Activated B cell treated with CpG ODN at 0.5 μM for 24 hours (primary cell): ENCODE results near the gene CSGALNACT2. TPM values are rescaled to one million over a fixed set of nuclear protein-coding genes. Genes with fewer than 3 reads are reported as not detected.

Experiments used
- ATAC-seq: fragments of 200-7000 bp; cut with Tn5 transposase; one replicate; pipeline ENCODE4 v1.10.0; 2021; ENCODE audit warnings: low read depth, mild to moderate bottlenecking, moderate library complexity
- CTCF ChIA-PET: fragments of 350-600 bp; sonication (Branson Sonifier 250); formaldehyde crosslinking; loops from one replicate; lab custom pipeline; 2021; ENCODE audit warnings: antibody characterized with exemption; lab: Charles Lee
- POLR2A ChIA-PET: fragments of 350-600 bp; sonication (Branson Sonifier 250); formaldehyde crosslinking; loops from one replicate; lab custom pipeline; 2021; ENCODE audit warnings: antibody characterized with exemption; lab: Charles Lee
- DNase-seq: peaks from one replicate; pipeline ENCODE4 v3.0.0; 2022
- H3K27ac Mint-ChIP-seq: one replicate; pipeline ENCODE4 v1.8.0; 2020; ENCODE audit warnings: mixed read lengths
- H3K27me3 Mint-ChIP-seq: one replicate; pipeline ENCODE4 v1.8.0; 2021; ENCODE audit warnings: mixed read lengths
- H3K36me3 Mint-ChIP-seq: one replicate; pipeline ENCODE4 v1.8.0; 2021; ENCODE audit warnings: low read depth, mixed read lengths
- H3K4me1 Mint-ChIP-seq: one replicate; pipeline ENCODE4 v1.8.0; 2021; ENCODE audit warnings: mixed read lengths
- H3K4me3 Mint-ChIP-seq: one replicate; pipeline ENCODE4 v1.8.0; 2020; ENCODE audit warnings: mild to moderate bottlenecking, mixed read lengths
- H3K9me3 Mint-ChIP-seq: one replicate; pipeline ENCODE4 v1.8.0; 2020; ENCODE audit warnings: mixed read lengths
- intact Hi-C: fragments of 100-400 bp; cut with micrococcal nuclease; formaldehyde crosslinking; loops from one replicate; pipeline ENCODE4 v1.15.1; 2024
- total RNA-seq: library from RNA; stranded (reverse); gene quantifications from 2 replicates; pipeline ENCODE4 v1.2.3, GENCODE V29; 2022
- TF ChIP-seq, protein P1 (sequence below): fragments of 200-600 bp; IDR thresholded peaks from one replicate; pipeline ENCODE4 v1.8.0; 2022; ENCODE audit warnings: antibody characterized with exemption, mild to moderate bottlenecking

CSGALNACT2 gene
- total RNA-seq, 1 donor from 2014 or later: 17.4 TPM

DNA sequence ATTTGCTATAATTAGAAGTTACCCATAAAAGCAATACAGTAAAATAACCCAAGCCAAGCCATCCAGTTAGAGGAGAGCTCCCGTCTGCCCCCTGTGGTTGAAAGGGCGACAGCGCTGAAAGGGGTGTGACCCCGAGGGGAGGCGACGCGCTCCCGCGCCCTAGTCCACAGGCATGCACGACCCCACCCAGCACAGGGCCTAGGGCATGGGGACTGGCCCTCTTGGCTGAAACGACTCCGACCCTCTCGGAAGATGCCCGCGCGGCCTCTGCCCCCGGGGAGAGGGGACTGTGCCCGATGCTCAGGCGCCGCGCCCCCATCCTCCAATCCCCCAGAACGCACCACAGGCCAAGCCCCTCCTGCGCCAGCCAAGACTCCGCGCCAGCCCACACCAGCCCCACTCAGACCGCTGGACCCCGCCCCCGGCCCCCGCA is 64.0 kb downstream of the CSGALNACT2 start:
- Mint-ChIP-seq H3K36me3 (no peaks in the 10 kb centered on the region), H3K27me3 (no peaks in the 10 kb centered on the region), H3K4me1 (peaks cover 7% of the 10 kb centered on the region), H3K27ac (no peak overlapping the region), H3K9me3 (no peaks in the 10 kb centered on the region), H3K4me3 (peak overlapping the region; percentile 84)
- ChIA-PET CTCF (interaction anchor here (0.8 to 1.8 kb wide), 3 partner anchors 9 to 258 kb away, joined by 3 to 7 read pairs (median 3); no protein-coding TSS in a partner anchor), POLR2A (interaction anchor here (0.5 to 4.1 kb wide), 6 partner anchors 11 to 420 kb away, joined by 3 to 19 read pairs (median 4); partner anchors contain the start of genes BMS1 and CSGALNACT2)
- ATAC-seq (peak; percentile 63), DNase-seq (peak; percentile 35)
- intact Hi-C loops: loop anchor here (1.0 to 10.0 kb wide), 7 partner anchors 64 to 649 kb away; partner anchors contain the start of genes CSGALNACT2 and ZNF33B
- TF ChIP-seq, protein P1, sequence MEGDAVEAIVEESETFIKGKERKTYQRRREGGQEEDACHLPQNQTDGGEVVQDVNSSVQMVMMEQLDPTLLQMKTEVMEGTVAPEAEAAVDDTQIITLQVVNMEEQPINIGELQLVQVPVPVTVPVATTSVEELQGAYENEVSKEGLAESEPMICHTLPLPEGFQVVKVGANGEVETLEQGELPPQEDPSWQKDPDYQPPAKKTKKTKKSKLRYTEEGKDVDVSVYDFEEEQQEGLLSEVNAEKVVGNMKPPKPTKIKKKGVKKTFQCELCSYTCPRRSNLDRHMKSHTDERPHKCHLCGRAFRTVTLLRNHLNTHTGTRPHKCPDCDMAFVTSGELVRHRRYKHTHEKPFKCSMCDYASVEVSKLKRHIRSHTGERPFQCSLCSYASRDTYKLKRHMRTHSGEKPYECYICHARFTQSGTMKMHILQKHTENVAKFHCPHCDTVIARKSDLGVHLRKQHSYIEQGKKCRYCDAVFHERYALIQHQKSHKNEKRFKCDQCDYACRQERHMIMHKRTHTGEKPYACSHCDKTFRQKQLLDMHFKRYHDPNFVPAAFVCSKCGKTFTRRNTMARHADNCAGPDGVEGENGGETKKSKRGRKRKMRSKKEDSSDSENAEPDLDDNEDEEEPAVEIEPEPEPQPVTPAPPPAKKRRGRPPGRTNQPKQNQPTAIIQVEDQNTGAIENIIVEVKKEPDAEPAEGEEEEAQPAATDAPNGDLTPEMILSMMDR: no peak

GRCh38 chr10:43202657-43203447 is 64.6 kb downstream of the CSGALNACT2 start:
- TF ChIP-seq, protein P1: no peak

DNA sequence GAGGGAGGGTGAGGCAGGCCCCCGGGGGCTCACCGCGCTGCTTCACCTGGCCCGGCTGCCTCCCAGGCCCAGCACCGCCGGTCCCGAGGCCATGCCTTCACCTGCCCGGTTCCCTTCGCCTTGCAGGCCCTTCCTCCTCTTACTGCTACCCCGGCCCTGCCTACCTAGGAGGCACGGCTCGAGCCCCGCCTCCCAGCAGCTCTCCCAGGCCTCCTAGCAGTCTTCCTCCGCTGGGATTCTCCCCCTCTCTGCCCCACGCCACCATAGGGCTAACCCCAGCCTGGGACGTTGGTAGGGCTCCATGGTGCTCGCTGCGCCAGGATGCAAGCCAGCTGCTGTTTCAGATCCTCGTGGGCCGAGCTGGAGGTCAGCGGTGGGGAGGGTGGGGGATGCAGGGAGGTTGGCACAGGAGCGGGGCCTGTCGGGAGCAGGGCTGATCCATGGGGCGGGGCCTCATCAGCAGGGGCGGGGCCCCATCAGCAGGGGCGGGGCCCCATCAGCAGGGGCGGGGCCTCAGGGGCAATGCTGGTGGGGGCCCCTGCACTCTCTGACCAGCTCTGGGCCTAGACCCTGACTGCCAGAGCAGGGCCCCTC is 65.3 kb downstream of the CSGALNACT2 start:
- Mint-ChIP-seq H3K27ac (no peak overlapping the region), H3K27me3 (no peaks in the 10 kb centered on the region), H3K4me1 (peaks cover 7% of the 10 kb centered on the region), H3K9me3 (no peaks in the 10 kb centered on the region), H3K36me3 (no peaks in the 10 kb centered on the region), H3K4me3 (peak overlapping the region; percentile 71)
- DNase-seq (peak; percentile 58), ATAC-seq (peak; percentile 40)
- CTCF ChIA-PET: interaction anchor here (1.1 to 1.6 kb wide), 2 partner anchors 65 to 145 kb away, joined by 3 to 6 read pairs; partner anchors contain the start of gene CSGALNACT2
- POLR2A ChIA-PET: interaction anchor here (0.6 to 4.1 kb wide), 4 partner anchors 65 to 224 kb away, joined by 4 to 19 read pairs (median 6); partner anchors contain the start of gene CSGALNACT2
- TF ChIP-seq, protein P1: no peak
- intact Hi-C loops: loop anchor here (2.0 to 10.0 kb wide), 4 partner anchors 159 to 651 kb away; partner anchors contain the start of gene ZNF33B

More at GRCh38 chr10:43202657-43203447, 64.6 kb downstream of the CSGALNACT2 start:
- peaks cover 7% of the 10 kb centered on the region for H3K4me1 Mint-ChIP-seq
- no peaks in the 10 kb centered on the region for H3K27me3 Mint-ChIP-seq
- CTCF ChIA-PET: interaction anchor here (0.8 to 1.8 kb wide), 4 partner anchors 10 to 258 kb away, joined by 3 to 7 read pairs (median 3); partner anchors contain the start of gene CSGALNACT2
- peak; percentile 71 for ATAC-seq
- H3K4me3 Mint-ChIP-seq: peak overlapping the region; percentile 84
- peak; percentile 53 for DNase-seq
- no peak overlapping the region for H3K27ac Mint-ChIP-seq
- H3K36me3 Mint-ChIP-seq: no peaks in the 10 kb centered on the region
- intact Hi-C loops: loop anchor here (1.0 to 10.0 kb wide), 7 partner anchors 65 to 650 kb away; partner anchors contain the start of genes CSGALNACT2 and ZNF33B
- H3K9me3 Mint-ChIP-seq: no peaks in the 10 kb centered on the region
- POLR2A ChIA-PET: interaction anchor here (0.6 to 4.1 kb wide), 5 partner anchors 65 to 420 kb away, joined by 4 to 19 read pairs (median 5); partner anchors contain the start of genes BMS1 and CSGALNACT2

- ATAC-seq (no peak), DNase-seq (no peak)
- Mint-ChIP-seq H3K27ac (no peak overlapping the region), H3K4me1 (peaks cover 7% of the 10 kb centered on the region), H3K36me3 (no peaks in the 10 kb centered on the region), H3K27me3 (no peaks in the 10 kb centered on the region), H3K9me3 (no peaks in the 10 kb centered on the region), H3K4me3 (no peak overlapping the region)
- ChIA-PET POLR2A (interaction anchor here (0.7 to 4.1 kb wide), 2 partner anchors 66 to 98 kb away, joined by 3 to 19 read pairs; partner anchors contain the start of gene CSGALNACT2), CTCF (interaction anchor here (0.6 to 1.6 kb wide), 7 partner anchors 52 to 144 kb away, joined by 3 to 6 read pairs (median 4); partner anchors contain the start of gene CSGALNACT2)
- TF ChIP-seq, protein P1: no peak
- intact Hi-C loops: loop anchor here (5.0 to 10.0 kb wide), 3 partner anchors 158 to 569 kb away; partner anchors contain the start of gene ZNF33B
Measured at GRCh38 chr10:43204042-43204942, 66.0 kb downstream of the CSGALNACT2 start.
